Activated CD4-positive, alpha-beta T cell treated with anti-CD3 and anti-CD28 coated beads, Interleukin-2, amount 50 U/mL, for 4 hours (primary cell): ENCODE results near the gene ARID4A.
A peak's percentile ranks its signal among the peaks of the same experiment; 100 is the strongest.
"Not testable (repeated sequence)": the region's sequence is repeated elsewhere in the genome, so short reads cannot be mapped to it uniquely, and the experiment has no call there.

Experiments
- DNase-seq, 2 experiments: peaks; one replicate each; pipeline ENCODE4 v3.0.0-alpha.2; 2020

The ARID4A gene

DNA sequence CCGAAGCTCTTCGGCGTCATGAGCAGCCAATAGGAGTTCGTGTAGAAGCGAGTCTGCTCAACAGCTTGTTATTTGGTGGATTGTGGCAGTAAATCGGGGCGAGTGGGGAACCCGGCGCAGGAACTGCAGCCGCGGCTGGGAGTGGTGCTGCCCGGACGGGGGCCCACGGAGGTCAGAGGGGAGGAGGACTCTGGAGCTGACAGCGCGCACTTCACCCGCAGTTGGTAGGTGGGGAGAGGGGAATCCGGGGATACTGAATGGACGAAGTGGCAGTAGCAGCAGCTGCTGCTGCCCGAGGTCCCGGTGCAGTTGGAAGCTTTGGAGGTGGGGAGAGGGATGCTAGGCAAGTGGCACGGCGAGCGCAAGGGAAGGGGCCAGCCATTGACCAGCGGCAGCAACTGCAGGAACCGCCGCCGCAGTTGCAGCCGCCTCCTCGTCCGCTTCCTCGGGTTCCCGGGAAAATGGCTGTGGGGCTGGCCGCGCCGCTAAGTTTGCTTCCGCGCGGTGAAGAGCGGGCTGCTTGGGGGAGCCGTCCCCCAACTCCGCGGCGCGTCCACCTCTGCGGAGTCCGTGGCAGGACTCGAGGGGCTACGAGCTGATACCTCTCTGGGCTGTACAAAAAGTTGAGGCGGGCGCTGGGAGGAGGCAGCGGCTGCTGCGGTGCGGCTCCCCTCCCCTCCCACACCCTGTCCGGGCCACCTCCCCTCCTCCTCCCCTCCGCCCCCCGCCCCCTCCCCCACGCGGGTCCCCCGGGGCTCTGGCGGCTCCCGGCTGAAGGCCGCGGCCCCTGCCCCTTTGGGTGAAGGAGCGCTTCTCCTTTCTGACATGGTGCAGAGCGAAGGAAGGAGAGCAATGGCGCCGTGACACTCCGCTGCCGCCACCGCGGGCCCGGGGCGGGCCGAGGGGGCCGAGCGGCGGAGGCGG is at the start of gene ARID4A:
Gene ARID4A, plus strand, starts transcription at position 79 of the 924 bp plus-strand sequence. CDS start 1,300 bp downstream, outside the sequence.
- peak; percentile 71 to 77 for DNase-seq

DNA sequence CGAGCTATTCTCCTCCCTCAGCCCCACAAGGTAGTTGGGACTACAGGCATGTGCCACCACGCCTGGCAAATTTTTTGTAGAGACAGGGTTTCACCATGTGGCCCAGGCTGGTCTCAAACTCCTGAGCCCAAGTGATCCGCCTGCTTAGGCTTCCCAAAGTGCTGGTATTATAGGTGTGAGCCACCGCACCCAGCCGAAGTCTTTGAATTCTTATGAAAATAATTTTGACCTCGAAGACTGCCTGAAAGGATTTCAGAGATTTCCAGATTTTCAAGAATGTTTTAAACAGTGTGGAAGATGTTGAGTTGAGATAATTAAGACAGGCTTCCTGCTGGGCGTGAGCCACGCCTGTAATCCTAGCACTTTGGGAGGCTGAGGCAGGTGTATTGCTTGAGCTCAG is 48.7 kb upstream of the ARID4A start:
- no peak for DNase-seq

DNA sequence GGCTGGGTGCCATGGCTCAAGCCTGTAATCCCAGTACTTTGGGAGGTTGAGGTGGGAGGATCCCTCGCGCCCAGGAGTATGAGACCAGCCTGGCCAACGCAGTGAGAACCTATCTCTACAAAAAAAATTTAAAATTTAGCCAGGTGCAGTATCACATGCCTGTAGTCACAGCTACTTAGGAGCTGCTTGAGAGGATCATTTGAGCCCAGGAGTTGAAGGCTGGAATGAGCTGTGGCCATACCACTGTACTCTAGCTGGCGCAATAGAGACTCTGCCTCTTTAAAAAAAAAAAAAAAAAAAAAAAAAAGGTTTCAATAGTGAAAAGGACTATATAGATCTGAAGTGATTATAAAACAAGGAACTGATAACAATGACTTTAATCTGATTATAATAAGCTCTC is 40.2 kb upstream of the ARID4A start:
- no peak for DNase-seq

- not testable (repeated sequence) for DNase-seq
These were observed 36.4 kb upstream of the ARID4A start for GRCh38 chr14:58262005-58262404.

DNA sequence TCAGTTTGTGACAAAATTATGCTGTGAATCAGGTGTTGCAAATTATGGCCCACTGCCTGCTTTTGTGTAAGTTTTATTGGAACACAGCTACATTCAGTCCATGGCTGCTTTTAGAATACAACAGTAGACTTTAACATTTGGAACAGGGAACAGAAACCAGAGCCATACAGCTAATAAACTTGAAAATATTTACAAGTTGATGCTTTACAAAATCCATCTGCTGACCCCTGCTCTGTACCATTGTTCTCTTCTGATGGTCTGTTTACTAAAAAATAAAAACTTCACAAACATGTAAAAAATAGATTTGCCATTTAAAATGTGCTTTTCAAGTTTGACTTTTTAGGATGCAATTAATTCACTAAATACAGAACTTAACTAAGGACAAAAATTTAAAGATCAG is 33.0 kb upstream of the ARID4A start:
- no peak for DNase-seq

- no peak for DNase-seq
These were observed 27.7 kb upstream of the ARID4A start for GRCh38 chr14:58270628-58271027.

- DNase-seq: no peak
These were observed 25.6 kb upstream of the ARID4A start for GRCh38 chr14:58272588-58273372.

GRCh38 chr14:58274881-58275280 is 23.5 kb upstream of the ARID4A start:
- no peak for DNase-seq

DNA sequence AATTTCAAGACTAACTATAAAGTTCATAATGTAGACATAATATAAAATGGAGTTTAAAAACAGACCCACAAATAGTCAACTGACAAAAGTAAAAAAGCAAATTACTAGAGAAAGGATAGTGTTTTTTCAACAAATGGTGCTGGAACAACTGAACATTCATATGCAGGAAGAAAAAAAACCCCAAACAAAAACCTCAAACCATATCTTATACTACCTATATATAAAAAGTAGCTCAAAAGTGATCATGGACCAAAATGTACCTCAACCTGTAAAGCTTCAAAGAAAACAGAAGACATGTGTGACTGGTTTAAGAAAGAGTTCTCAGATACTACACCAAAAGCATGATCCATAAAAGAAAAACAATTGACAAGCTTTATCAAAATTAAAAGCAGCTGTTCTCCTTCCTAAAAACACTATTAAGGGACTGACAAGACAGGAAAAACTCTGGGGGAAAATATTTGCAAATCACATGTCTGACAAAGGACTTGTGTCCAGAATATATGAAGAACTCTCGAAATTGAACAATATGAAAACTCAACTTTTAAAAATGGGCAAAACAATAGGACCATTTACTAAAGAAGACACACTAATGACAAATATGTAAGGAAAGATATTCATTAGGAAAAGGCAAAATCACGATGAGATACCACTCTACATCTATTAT is 22.7 kb upstream of the ARID4A start:
- no peak for DNase-seq

- DNase-seq: no peak
These were observed 22.1 kb upstream of the ARID4A start for GRCh38 chr14:58276208-58276607.

DNA sequence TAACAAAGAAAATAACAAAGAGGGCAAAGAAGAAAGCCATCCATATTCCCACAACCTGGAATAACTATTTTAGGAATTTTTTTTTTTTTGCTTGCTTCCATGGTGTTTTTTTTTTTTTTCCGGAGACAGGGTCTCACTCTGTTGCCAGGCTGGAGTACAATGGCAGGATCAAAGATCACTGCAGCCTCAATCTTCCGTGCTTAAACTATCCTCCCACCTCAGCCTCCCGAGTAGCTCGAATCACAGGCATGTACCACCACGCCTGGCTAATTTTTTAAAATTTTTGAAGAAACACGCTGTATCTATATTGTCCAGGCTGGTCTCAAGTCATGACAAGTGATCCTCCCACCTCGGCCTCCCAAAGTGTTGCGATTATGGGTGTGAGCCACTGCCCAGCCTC is 20.2 kb upstream of the ARID4A start:
- DNase-seq: no peak

DNA sequence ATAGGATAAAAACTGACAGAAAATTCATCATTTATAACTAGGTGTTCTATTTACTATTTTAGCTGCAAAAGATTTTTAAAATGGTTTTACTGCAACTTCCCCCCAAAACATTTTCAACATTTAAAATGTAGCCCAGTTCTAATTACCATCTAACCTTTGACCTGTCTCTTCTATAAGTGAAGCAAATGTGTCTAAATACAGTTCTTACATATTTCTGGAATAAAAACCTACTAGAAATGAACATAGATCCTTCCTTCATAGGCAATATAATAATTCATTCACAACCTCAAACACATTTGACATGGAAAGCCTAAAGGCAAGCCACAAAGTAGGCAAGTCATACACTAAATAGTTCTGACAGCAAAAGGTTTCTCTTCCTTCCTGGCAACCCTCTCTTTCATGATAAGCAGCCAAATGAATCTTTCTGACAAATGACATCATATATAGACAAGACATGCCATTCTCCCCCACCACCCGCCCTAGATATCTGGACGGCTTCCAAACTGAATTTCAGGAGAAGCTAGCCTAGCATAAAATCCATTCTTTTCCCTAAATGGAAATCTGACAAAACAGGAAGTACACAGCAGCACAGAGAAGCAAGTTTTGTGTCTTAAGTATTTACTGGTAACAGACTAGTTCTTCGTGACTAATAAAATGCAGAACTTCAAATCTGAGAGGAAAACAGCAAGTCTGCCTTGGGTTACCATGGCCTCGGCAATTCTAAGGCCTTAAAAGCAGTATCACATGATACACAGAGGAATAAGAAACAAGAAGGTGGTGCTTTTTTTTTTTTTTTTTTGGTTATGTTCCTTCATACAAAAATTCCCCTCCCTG is 17.2 kb upstream of the ARID4A start:
- DNase-seq: no peak

- no peak for DNase-seq
These were observed 16.4 kb upstream of the ARID4A start for GRCh38 chr14:58281969-58282368.

- no peak for DNase-seq
These were observed 15.3 kb upstream of the ARID4A start for GRCh38 chr14:58282925-58283593.

DNA sequence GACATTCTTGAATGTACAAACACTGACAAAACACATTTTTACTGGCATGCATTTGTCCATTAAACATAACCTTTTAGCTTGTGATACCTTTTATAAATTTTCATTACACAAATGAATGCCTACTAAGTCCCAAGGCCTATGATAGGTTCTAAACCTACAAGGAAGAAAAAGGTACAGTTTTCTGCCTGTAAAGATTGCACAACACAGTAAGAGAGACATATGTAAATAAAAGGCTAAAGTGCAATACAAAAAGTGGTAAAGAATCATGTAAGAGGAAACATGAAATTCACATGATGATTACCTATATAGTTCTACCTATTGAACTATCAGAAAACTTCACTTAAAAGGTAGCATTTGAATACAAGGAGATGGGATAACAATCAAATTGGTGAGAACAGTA is 14.6 kb upstream of the ARID4A start:
- no peak for DNase-seq

GRCh38 chr14:58285132-58285531 is 13.2 kb upstream of the ARID4A start:
- no peak for DNase-seq

- DNase-seq: no peak
These were observed 10.7 kb upstream of the ARID4A start for GRCh38 chr14:58287607-58288042.

DNA sequence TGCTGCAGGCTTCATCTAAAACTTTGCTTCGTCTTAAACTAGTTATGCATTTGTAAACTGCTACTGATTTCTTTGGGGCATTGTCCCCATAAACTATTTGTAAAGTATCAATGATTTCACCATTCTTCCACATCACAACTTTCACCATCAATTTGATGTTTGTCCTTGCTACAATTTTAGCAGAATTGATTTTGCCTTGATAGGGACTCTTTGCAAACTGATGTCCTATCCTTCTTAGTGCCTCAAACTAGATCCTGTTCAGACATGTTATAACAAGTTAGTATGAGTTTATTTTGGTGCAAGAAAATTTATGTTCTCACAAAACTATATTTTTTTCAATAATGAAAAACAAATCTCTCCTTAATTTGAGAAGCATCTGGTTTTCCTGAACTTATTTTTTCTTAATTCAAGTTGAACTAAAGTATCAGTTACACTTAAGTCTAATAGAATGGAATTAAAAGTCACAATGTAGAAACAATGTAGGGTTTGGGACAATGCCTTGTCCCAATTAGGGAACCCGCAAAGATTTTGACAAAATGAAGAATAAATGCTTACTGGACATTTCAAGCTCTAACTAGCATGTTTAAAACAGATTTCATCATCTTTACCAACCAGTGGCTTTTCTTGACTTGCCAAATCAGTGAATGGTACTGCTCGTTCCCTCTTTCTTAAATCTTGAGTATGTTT is 10.1 kb upstream of the ARID4A start:
- no peak for DNase-seq

DNA sequence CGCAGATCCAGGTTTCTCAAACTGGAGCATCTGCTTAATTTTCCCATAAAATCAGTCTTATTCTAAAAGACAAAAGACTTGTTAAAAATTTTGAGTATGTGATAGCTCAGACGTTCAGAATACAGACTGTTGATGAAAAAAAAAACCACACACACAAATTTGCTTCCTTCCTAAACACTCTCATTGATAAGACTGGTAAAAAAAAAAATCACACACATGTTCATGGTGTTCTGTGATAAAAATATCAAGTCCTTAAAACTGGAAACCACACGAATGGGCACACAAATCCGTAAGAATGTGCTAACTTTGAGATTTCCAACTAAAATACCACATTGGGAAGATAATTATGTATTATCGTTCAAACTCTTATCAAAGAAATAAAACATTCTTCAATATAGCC is 6.7 kb upstream of the ARID4A start:
- DNase-seq: no peak

DNA sequence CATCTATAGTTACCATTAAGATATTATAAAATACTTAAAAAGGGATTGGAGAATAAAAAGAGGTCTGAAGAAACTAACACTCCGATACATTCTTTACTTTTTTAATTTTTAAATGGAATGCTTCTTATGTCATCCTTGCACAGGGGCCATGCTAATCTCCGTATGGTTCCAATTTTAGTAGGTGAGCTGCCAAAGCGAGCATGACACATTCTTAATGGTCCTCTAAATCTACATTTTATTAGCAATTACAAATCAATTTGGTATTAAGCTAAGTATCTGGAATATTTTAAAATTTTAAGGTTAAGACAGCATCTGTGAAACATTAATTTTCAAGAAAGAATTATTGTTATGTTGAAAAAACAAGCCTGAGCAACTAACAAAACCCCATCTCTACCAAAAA is 6.2 kb upstream of the ARID4A start:
- no peak for DNase-seq

- DNase-seq: no peak
These were observed 4.2 kb upstream of the ARID4A start for GRCh38 chr14:58294201-58294600.
